SK-N-SH (cell line): Measurements from ENCODE around the gene NLGN2. TPM values are rescaled to one million over a fixed set of nuclear protein-coding genes. Genes with fewer than 3 reads are reported as not detected.

Experiments
- CTCF ChIA-PET: fragments of 300-600, 350-600 bp; formaldehyde crosslinking; extraction: SDS; loops from one replicate; lab custom pipeline; 2021; lab: Yijun Ruan, JAX
- POLR2A ChIA-PET: fragments of 350-600 bp; sonication (Branson Sonifier 250); formaldehyde crosslinking; extraction: SDS; loops from one replicate; lab custom pipeline; 2020; ENCODE audit warnings: antibody characterized with exemption, inconsistent platforms; lab: Yijun Ruan, JAX
- DNase-seq: peaks from one replicate; pipeline ENCODE4 v3.0.0; 2012
- H2AFZ ChIP-seq: fragments of 200-600 bp; sonication (generic); 2 replicates; pipeline ENCODE4 v1.8.1; 2016; ENCODE audit warnings: antibody characterized with exemption, mild to moderate bottlenecking, low read depth
- H3F3A ChIP-seq: fragments of 200-600 bp; sonication (generic); replicated peaks from 2 replicates; pipeline ENCODE3; 2016; ENCODE audit warnings: antibody characterized with exemption, mild to moderate bottlenecking; ENCODE audit not compliant: insufficient read depth
- H3K27ac ChIP-seq, 2 experiments: fragments of 200-500 bp in 1 of 2; fragments of 200-600 bp in 1 of 2; sonication (Bioruptor generic) in 1 of 2; sonication (generic), shearing (Covaris generic) in 1 of 2; 2 replicates each; pipeline versions ENCODE4 v1.5.1 to v1.6.1; 2014 to 2016; ENCODE audit warnings: low read depth in 2 of 2, inconsistent platforms in 1 of 2, low read length in 1 of 2, mild to moderate bottlenecking in 1 of 2, mixed read lengths in 1 of 2
- H3K27me3 ChIP-seq: fragments of 200-600 bp; sonication (generic), shearing (Covaris generic); 2 replicates; pipeline ENCODE4 v1.6.1; 2016; ENCODE audit warnings: mixed run types; ENCODE audit not compliant: insufficient read depth
- H3K36me3 ChIP-seq, 2 experiments: fragments of 200-500 bp in 1 of 2; fragments of 200-600 bp in 1 of 2; sonication (Bioruptor generic) in 1 of 2; sonication (generic) in 1 of 2; replicated peaks in 1 of 2; 2 replicates each; pipeline versions ENCODE3 to v1.5.1; 2014 to 2016; ENCODE audit warnings: low read length in 1 of 2, mild to moderate bottlenecking in 1 of 2; ENCODE audit not compliant: insufficient read depth in 2 of 2, control insufficient read depth in 1 of 2
- H3K4me1 ChIP-seq, 2 experiments: fragments of 200-500 bp in 1 of 2; fragments of 200-600 bp in 1 of 2; sonication (Bioruptor generic) in 1 of 2; sonication (generic), shearing (Covaris generic) in 1 of 2; 2 replicates each; pipeline versions ENCODE4 v1.5.1 to v1.6.1; 2014 to 2016; ENCODE audit warnings: low read depth in 1 of 2, low read length in 1 of 2, mixed run types in 1 of 2; ENCODE audit not compliant: insufficient read depth in 2 of 2, control insufficient read depth in 1 of 2
- H3K4me2 ChIP-seq: fragments of 200-600 bp; sonication (generic), shearing (Covaris generic); 2 replicates; pipeline ENCODE4 v1.6.1; 2017; ENCODE audit warnings: mixed run types
- H3K4me3 ChIP-seq, 2 experiments: fragments of 200-500 bp in 1 of 2; fragments of 200-600 bp in 1 of 2; sonication (Bioruptor generic) in 1 of 2; sonication (generic), shearing (Covaris generic) in 1 of 2; 2 replicates each; pipeline versions ENCODE4 v1.5.1 to v1.8.1; 2014 to 2016; ENCODE audit warnings: low read depth in 2 of 2, inconsistent platforms in 1 of 2, low read length in 1 of 2, mild to moderate bottlenecking in 1 of 2, mixed read lengths in 1 of 2, moderate library complexity in 1 of 2
- H3K79me2 ChIP-seq: fragments of 200-600 bp; sonication (generic); 2 replicates; pipeline ENCODE4 v1.8.1; 2017; ENCODE audit warnings: mild to moderate bottlenecking; ENCODE audit not compliant: insufficient read depth
- H3K9ac ChIP-seq: fragments of 200-600 bp; sonication (generic); 2 replicates; pipeline ENCODE4 v1.6.1; 2017; ENCODE audit warnings: mixed run types
- H3K9me2 ChIP-seq: fragments of 200-600 bp; sonication (generic); 2 replicates; pipeline ENCODE4 v1.6.1; 2017; ENCODE audit warnings: mixed run types
- H3K9me3 ChIP-seq: fragments of 200-600 bp; sonication (generic); 2 replicates; pipeline ENCODE4 v1.6.1; 2017; ENCODE audit warnings: mixed run types, mild to moderate bottlenecking, moderate library complexity
- H4K20me1 ChIP-seq: fragments of 200-600 bp; sonication (generic); 2 replicates; pipeline ENCODE4 v1.6.1; 2017; ENCODE audit warnings: mild to moderate bottlenecking, mixed run types; ENCODE audit not compliant: insufficient read depth
- CHD2 ChIP-seq: fragments of 150-350 bp; IDR thresholded peaks from 2 replicates; pipeline ENCODE4 v1.6.1; 2018; ENCODE audit warnings: low read length; ENCODE audit not compliant: partially characterized antibody
- ELF1 ChIP-seq: IDR thresholded peaks from 2 replicates; pipeline ENCODE4 v1.4.0; 2012
- FOXJ3 ChIP-seq: sonication (generic); formaldehyde crosslinking; IDR thresholded peaks from 2 replicates; pipeline ENCODE4 v1.5.1; 2020; ENCODE audit warnings: mild to moderate bottlenecking, missing genetic modification reagents
- FOXM1 ChIP-seq: IDR thresholded peaks from 2 replicates; pipeline ENCODE4 v1.4.0; 2012; ENCODE audit warnings: low read depth, mild to moderate bottlenecking
- GATA2 ChIP-seq: sonication (generic); formaldehyde crosslinking; IDR thresholded peaks from 2 replicates; pipeline ENCODE4 v1.5.0; 2020; ENCODE audit warnings: mild to moderate bottlenecking, missing genetic modification reagents
- IRF3 ChIP-seq: fragments of 150-350 bp; IDR thresholded peaks from 2 replicates; pipeline ENCODE4 v1.6.1; 2016; ENCODE audit warnings: mild to moderate bottlenecking, low read depth, low read length
- JUND ChIP-seq: IDR thresholded peaks from 2 replicates; pipeline ENCODE4 v1.4.0; 2012
- MAX ChIP-seq: IDR thresholded peaks from 2 replicates; pipeline ENCODE4 v1.4.0; 2012; ENCODE audit warnings: low read depth
- MXI1 ChIP-seq: IDR thresholded peaks from 2 replicates; pipeline ENCODE4 v1.6.1; 2012; ENCODE audit warnings: mild to moderate bottlenecking, low read depth, low read length, improper control_type of control experiment
- NRF1 ChIP-seq: IDR thresholded peaks from 2 replicates; pipeline ENCODE4 v1.6.1; 2012; ENCODE audit warnings: low read depth, mild to moderate bottlenecking, low read length
- POLR2AphosphoS5 ChIP-seq: IDR thresholded peaks from 2 replicates; pipeline ENCODE4 v1.6.1; 2012; ENCODE audit warnings: low read depth, low read length
- RAD21 ChIP-seq: IDR thresholded peaks from 2 replicates; pipeline ENCODE4 v1.6.1; 2012; ENCODE audit warnings: mild to moderate bottlenecking, low read length
- RCOR1 ChIP-seq: fragments of 150-350 bp; IDR thresholded peaks from 2 replicates; pipeline ENCODE4 v1.6.1; 2017; ENCODE audit warnings: antibody characterized with exemption, low read length
- RFX5 ChIP-seq: IDR thresholded peaks from 2 replicates; pipeline ENCODE4 v1.6.1; 2012; ENCODE audit warnings: mild to moderate bottlenecking, improper control_type of control experiment, low read length
- RXRA ChIP-seq: IDR thresholded peaks from 2 replicates; pipeline ENCODE4 v1.4.0; 2012; ENCODE audit warnings: low read depth, mild to moderate bottlenecking, borderline replicate concordance
- TAF1 ChIP-seq: IDR thresholded peaks from 2 replicates; pipeline ENCODE4 v1.6.1; 2012; ENCODE audit warnings: low read depth, mild to moderate bottlenecking, low read length, moderate library complexity, borderline replicate concordance
- TEAD4 ChIP-seq: IDR thresholded peaks from 2 replicates; pipeline ENCODE4 v1.4.0; 2012; ENCODE audit warnings: mild to moderate bottlenecking, borderline replicate concordance; ENCODE audit not compliant: insufficient read depth
- USF2 ChIP-seq: fragments of 150-350 bp; IDR thresholded peaks from 2 replicates; pipeline ENCODE4 v1.6.1; 2017; ENCODE audit warnings: antibody characterized with exemption, low read length, low read depth, borderline replicate concordance
- YY1 ChIP-seq: IDR thresholded peaks from 2 replicates; pipeline ENCODE4 v1.4.0; 2012; ENCODE audit warnings: low read depth, mild to moderate bottlenecking
- ZBTB33 ChIP-seq: IDR thresholded peaks from 2 replicates; pipeline ENCODE4 v1.4.0; 2012; ENCODE audit warnings: low read depth, borderline replicate concordance
- WGBS: methylation state at CpG from one replicate; pipeline ENCODE4 v1.1.6; 2017; ENCODE audit warnings: low lambda C conversion rate; 5-methylcytosine and 5-hydroxymethylcytosine counted together
- polyA plus RNA-seq, 3 experiments: library from polyadenylated mRNA; depleted of rRNA; stranded (reverse); fragments of >200 nt; gene quantifications; 2 replicates each; pipeline ENCODE4 v1.2.3, GENCODE V29; 2012

The NLGN2 gene
- polyA plus RNA-seq, 1 of the 3 experiments (the other 2 are of a cell fraction), result 29.9 TPM

- H4K20me1 ChIP-seq, result 0 out of 2 replicates have a peak, but pooled peaks cover 6% of the 10 kb centered on the region
- CTCF ChIA-PET, result interaction anchor here (1.1 to 1.3 kb wide), 2 partner anchors 98 to 107 kb away, joined by 3 read pairs; no protein-coding TSS in a partner anchor
- 97% methylated on average over 23 of the region's 44 CpGs for WGBS
Measured at GRCh38 chr17:7462474-7463371, 55.1 kb downstream of the NLGN2 start.

GRCh38 chr17:7463372-7463846 is 55.8 kb downstream of the NLGN2 start:
- CTCF ChIA-PET, result no interaction called here
- WGBS, result 98% methylated on average over 14 of the region's 14 CpGs
- POLR2A ChIA-PET, result interaction anchor here (0.7 kb wide), 1 partner anchor 16 kb away, joined by 3 read pairs; the partner anchor contains the start of gene ZBTB4
- no peak for TF ChIP-seq MXI1
- TF ChIP-seq ZBTB33, result no peak
- no peak for TF ChIP-seq POLR2AphosphoS5
- TF ChIP-seq NRF1, result no peak
- no peak for TF ChIP-seq RCOR1
- no peak for TF ChIP-seq MAX
- no peak for TF ChIP-seq GATA2 (CRISPR knock-in tag)
- TF ChIP-seq FOXM1, result no peak
- TF ChIP-seq CHD2, result no peak
- no peak for TF ChIP-seq JUND
- no peak for TF ChIP-seq USF2
- no peak for TF ChIP-seq RAD21
- TF ChIP-seq RXRA, result no peak
- no peak for TF ChIP-seq TEAD4
- no peak for TF ChIP-seq YY1
- no peak for TF ChIP-seq IRF3

More at GRCh38 chr17:7462474-7463371, 55.1 kb downstream of the NLGN2 start:
- no peak overlapping the region for H3K4me2 ChIP-seq
- peaks cover 4 to 33% of the 10 kb centered on the region in 2 experiments for H3K36me3 ChIP-seq
- DNase-seq, result no peak
- H3F3A ChIP-seq, result peaks cover 20% of the 10 kb centered on the region
- no peak overlapping the region for H2AFZ ChIP-seq
- H3K9ac ChIP-seq, result no peak overlapping the region
- peaks cover 16% of the 10 kb centered on the region for H3K79me2 ChIP-seq
- H3K27me3 ChIP-seq, result no peaks in the 10 kb centered on the region
- TF ChIP-seq JUND (no peak), ELF1 (no peak), TAF1 (no peak), RFX5 (no peak), GATA2 (CRISPR knock-in tag) (no peak), RCOR1 (no peak), TEAD4 (no peak), IRF3 (no peak), FOXJ3 (CRISPR knock-in tag) (no peak)
- H3K4me1 ChIP-seq, result peaks cover 4 to 12% of the 10 kb centered on the region in 2 experiments; a peak in 1 of 4 replicates
- H3K9me3 ChIP-seq, result no peaks in the 10 kb centered on the region
- POLR2A ChIA-PET, result no interaction called here
- H3K4me3 ChIP-seq, result no peak overlapping the region
- H3K9me2 ChIP-seq, result no peaks in the 10 kb centered on the region
- no peak overlapping the region for H3K27ac ChIP-seq

More at GRCh38 chr17:7463372-7463846, 55.8 kb downstream of the NLGN2 start:
- H3K4me2 ChIP-seq, result no peak overlapping the region
- peaks cover 4 to 12% of the 10 kb centered on the region in 2 experiments; a peak in 1 of 4 replicates for H3K4me1 ChIP-seq
- DNase-seq, result no peak
- 0 out of 2 replicates have a peak, but pooled peaks cover 7% of the 10 kb centered on the region for H4K20me1 ChIP-seq
- peaks cover 23% of the 10 kb centered on the region for H3K79me2 ChIP-seq
- H3K9me3 ChIP-seq, result no peaks in the 10 kb centered on the region
- H3K9me2 ChIP-seq, result no peaks in the 10 kb centered on the region
- H3K9ac ChIP-seq, result no peak overlapping the region
- no peak overlapping the region for H2AFZ ChIP-seq
- no peak overlapping the region for H3K27ac ChIP-seq
- peaks cover 4 to 33% of the 10 kb centered on the region in 2 experiments for H3K36me3 ChIP-seq
- peaks cover 16% of the 10 kb centered on the region for H3F3A ChIP-seq
- H3K4me3 ChIP-seq, result no peak overlapping the region
- no peaks in the 10 kb centered on the region for H3K27me3 ChIP-seq
